Heart left ventricle (tissue), 16 donors: Measurements from ENCODE around the gene ARHGDIB. TPM values are rescaled to one million over a fixed set of nuclear protein-coding genes. Genes with fewer than 3 reads are reported as not detected.

ENCODE experiments used
- ATAC-seq, 4 donors: fragments of 200-7000 bp; cut with Tn5 transposase; one replicate each; pipeline ENCODE4 v1.9.1; 2020 to 2022; ENCODE audit warnings: moderate library complexity in 4 of 4, mild to moderate bottlenecking in 3 of 4, moderate number of reproducible peaks in 1 of 4
- DNase-seq, 5 donors: peaks; one replicate each; pipeline ENCODE4 v3.0.0-alpha.2; 2020
- H3K27ac ChIP-seq, 12 donors: fragments of 200-600 bp; sonication (generic) in 4 of 12; one replicate each; pipeline versions ENCODE4 v1.5.0 to v1.8.0; 2016 to 2022; ENCODE audit warnings: mild to moderate bottlenecking in 2 of 12
- H3K27me3 ChIP-seq, 9 donors: fragments of 200-600 bp; sonication (generic) in 2 of 9; one replicate each; pipeline versions ENCODE4 v1.5.1 to v1.8.0; 2016 to 2022; ENCODE audit warnings: mild to moderate bottlenecking in 3 of 9
- H3K36me3 ChIP-seq, 9 donors: fragments of 200-600 bp; sonication (generic) in 2 of 9; one replicate each; pipeline versions ENCODE4 v1.5.0 to v1.8.0; 2018 to 2022; ENCODE audit warnings: mild to moderate bottlenecking in 2 of 9
- H3K4me1 ChIP-seq, 12 donors: fragments of 200-600 bp; sonication (generic) in 4 of 12; one replicate each; pipeline versions ENCODE4 v1.5.0 to v1.8.0; 2016 to 2022; ENCODE audit warnings: mild to moderate bottlenecking in 3 of 12
- H3K4me3 ChIP-seq, 12 donors: fragments of 200-600 bp; sonication (generic) in 4 of 12; one replicate each; pipeline versions ENCODE4 v1.5.0 to v1.8.0; 2017 to 2022; ENCODE audit warnings: mild to moderate bottlenecking in 9 of 12, moderate library complexity in 4 of 12
- H3K9me3 ChIP-seq, 12 donors: fragments of 200-600 bp; sonication (generic) in 4 of 12; one replicate each; pipeline versions ENCODE4 v1.5.0 to v1.8.0; 2016 to 2022; ENCODE audit warnings: mild to moderate bottlenecking in 1 of 12
- CTCF ChIP-seq, 12 donors: fragments of 200-600 bp; sonication (generic) in 4 of 12; IDR thresholded peaks; one replicate each; pipeline versions ENCODE4 v1.5.0 to v1.8.0; 2018 to 2022; ENCODE audit warnings: antibody characterized with exemption in 12 of 12, mild to moderate bottlenecking in 5 of 12
- POLR2A ChIP-seq, 2 donors: fragments of 450-650 bp; IDR thresholded peaks; one replicate each; pipeline ENCODE4 v1.6.1; 2017; ENCODE audit warnings: antibody characterized with exemption in 2 of 2, mild to moderate bottlenecking in 2 of 2, moderate library complexity in 2 of 2
- WGBS, 4 donors: extraction: QIAGEN DNeasy Blood & Tissue Kit in 2 of 4; methylation state at CpG; one replicate each; pipeline versions ENCODE4 v1.1.5 to v1.1.7; 2013 to 2018; 5-methylcytosine and 5-hydroxymethylcytosine counted together
- intact Hi-C, 10 donors: fragments of 100-400 bp; cut with DNase I; formaldehyde crosslinking; loops; one replicate each; pipeline versions ENCODE4 v1.11.1 to v1.14.2; 2022
- polyA plus RNA-seq, 2 donors: library from polyadenylated mRNA; stranded (reverse); fragments of 200-250 nt; gene quantifications; one replicate each; pipeline ENCODE4 v1.2.3, GENCODE V29; 2013
- total RNA-seq, 9 donors: library from RNA; depleted of rRNA in 2 of 9; stranded (reverse); fragments of >200 nt in 2 of 9; fragmentation: NEBNext Ultra II Directional in 3 of 9; extraction: Animal tissue kit (Norgen Biotek cat#: 25700) in 3 of 9; gene quantifications; one replicate each; pipeline versions ENCODE4 v1.1.0 to v1.2.4, GENCODE V29; 2016 to 2023
- donor health status: ischemic (EF 13 %, LVEDD 7.1; RV severe dilation, severe dysfunction).
- donor health status: healthy with polysubstance abuse.
- donor health status: DM: no; HTN: yes; CAD: no.
- donor health status: DM: no; HTN: no; CAD: no.
- donor health status: ischemic (EF 25% LVEDD 6.9; RV normal size, moderate dysfunction).
- donor health status: ischemic (EF 25% LVEDD 5.7; RV mildly dilated, moderate dysfunction).
- donor health status: healthy.
- donor health status: DM: yes; HTN: yes; CAD: no.
- donor health status: ischemic (EF 35%, LVEDD 5.7; RV mildly dilated, moderate dysfunction).
- donor health status: nonischemic (EF 11% LVEDD 7.7; RV severe dilation, severe dysfunction).
- donor health status: DM: yes; HTN: yes; CAD: no.
- donor health status: PGD.
- donor health status: ischemic (EF 29% LVEDD 5.4; RV normal size, mild dysfunction).
- donor health status: nonischemic (EF 23%, LVEDD 6.1; RV moderate dilation, normal function).

ARHGDIB gene
- total and polyA plus RNA-seq, 11 donors: 30.5 to 256 (median 65.8) TPM

- peaks cover 0 to 35% (median 0%) of the 10 kb centered on the region in 12 donors for H3K4me1 ChIP-seq
- intact Hi-C loops: loop anchor here in 1 of 10 donors (10.0 kb wide), 1 partner anchor 46 kb away; the partner anchor contains the start of gene ERP27
- 88 to 100% (median 92%) methylated on average over 2 of the region's 2 CpGs for whole genome bisulfite sequencing, 4 donors
Measured at GRCh38 chr12:14981049-14981448, 19.6 kb upstream of the ARHGDIB start.

GRCh38 chr12:14979468-14979867 lies 18.1 kb upstream of the ARHGDIB start:
- DNase-seq (no peak), ATAC-seq (no peak)
- no peak for TF ChIP-seq POLR2A (IDR thresholded peaks at IDR 0.05)
- TF ChIP-seq CTCF (IDR thresholded peaks at IDR 0.05): no peak
- H3K4me3 ChIP-seq: no peak overlapping the region
- no peak overlapping the region for H3K27ac ChIP-seq
- peaks cover 0 to 44% (median 0%) of the 10 kb centered on the region in 12 donors for H3K4me1 ChIP-seq
- no peaks in the 10 kb centered on the region for H3K36me3 ChIP-seq
- H3K9me3 ChIP-seq: no peaks in the 10 kb centered on the region
- intact Hi-C loops: no loop called here
- H3K27me3 ChIP-seq: no peaks in the 10 kb centered on the region

More at GRCh38 chr12:14981049-14981448, 19.6 kb upstream of the ARHGDIB start:
- H3K9me3 ChIP-seq: no peaks in the 10 kb centered on the region
- no peaks in the 10 kb centered on the region for H3K27me3 ChIP-seq
- H3K36me3 ChIP-seq: no peaks in the 10 kb centered on the region
- no peak for TF ChIP-seq CTCF (IDR thresholded peaks at IDR 0.05)
- H3K27ac ChIP-seq: peak overlapping the region in 1 of 12 donors; percentile 74
- ATAC-seq (peak in 1 of 4 donors; percentile 66), DNase-seq (no peak)
- peak overlapping the region in 1 of 12 donors; percentile 4 for H3K4me3 ChIP-seq

- intact Hi-C loops: no loop called here
- Histone ChIP-seq H3K4me1 (peaks cover 0 to 39% (median 0%) of the 10 kb centered on the region in 12 donors), H3K36me3 (no peaks in the 10 kb centered on the region), H3K27ac (no peak overlapping the region), H3K4me3 (no peak overlapping the region), H3K27me3 (no peaks in the 10 kb centered on the region), H3K9me3 (no peaks in the 10 kb centered on the region)
- DNase-seq (no peak), ATAC-seq (no peak)
- TF ChIP-seq CTCF (IDR thresholded peaks at IDR 0.05) (no peak), POLR2A (IDR thresholded peaks at IDR 0.05) (no peak)
- 89 to 94% (median 93%) methylated on average over 3 of the region's 3 CpGs for WGBS, 4 donors
Measured at GRCh38 chr12:14976658-14977057, 15.3 kb upstream of the ARHGDIB start.

GRCh38 chr12:14975457-14975856 lies 14.1 kb upstream of the ARHGDIB start:
- DNase-seq (no peak), ATAC-seq (no peak)
- Histone ChIP-seq H3K27ac (peak overlapping the region in 1 of 12 donors; percentile 51), H3K36me3 (no peaks in the 10 kb centered on the region), H3K27me3 (no peaks in the 10 kb centered on the region), H3K9me3 (no peaks in the 10 kb centered on the region), H3K4me1 (peaks cover 0 to 34% (median 0%) of the 10 kb centered on the region in 12 donors), H3K4me3 (no peak overlapping the region)
- TF ChIP-seq CTCF (IDR thresholded peaks at IDR 0.05): no peak
- TF ChIP-seq POLR2A (IDR thresholded peaks at IDR 0.05): no peak
- intact Hi-C loops: no loop called here
- 84 to 86% (median 85%) methylated on average over 4 of the region's 4 CpGs for WGBS, 4 donors
